Hepatocyte (in vitro differentiated cells): ENCODE data around the gene SERGEF.

Source experiments
- EZH2 ChIP-seq: fragments of 200-600 bp; sonication (generic); IDR thresholded peaks from 2 replicates; pipeline ENCODE4 v1.6.1; 2016; ENCODE audit warnings: antibody characterized with exemption, mild to moderate bottlenecking, borderline replicate concordance
- TF ChIP-seq, protein P1 (sequence below): fragments of 200-600 bp; sonication (generic); IDR thresholded peaks from 2 replicates; pipeline ENCODE4 v1.5.1; 2016; ENCODE audit warnings: antibody characterized with exemption, mild to moderate bottlenecking; ENCODE audit not compliant: poor library complexity

DNA sequence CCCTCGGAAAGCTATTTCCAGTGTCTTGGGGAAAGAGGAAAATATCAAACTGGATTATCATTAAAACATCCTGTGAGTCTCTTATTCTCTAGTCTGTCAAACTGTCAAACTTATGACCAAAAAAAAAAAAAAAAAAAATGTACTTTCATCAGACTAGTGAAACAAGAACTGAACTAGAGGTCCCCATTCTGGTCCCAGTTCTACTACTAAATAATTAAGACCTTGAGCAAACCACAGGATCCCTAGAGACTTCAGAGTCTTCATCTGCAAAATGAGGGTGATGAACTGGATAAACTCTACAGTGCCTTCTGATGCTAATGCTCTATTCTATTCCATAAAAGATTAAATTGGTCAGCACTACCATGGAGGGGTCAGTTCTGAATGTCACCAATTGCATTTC lies 105.8 kb downstream of the SERGEF start:
- TF ChIP-seq, protein P1, sequence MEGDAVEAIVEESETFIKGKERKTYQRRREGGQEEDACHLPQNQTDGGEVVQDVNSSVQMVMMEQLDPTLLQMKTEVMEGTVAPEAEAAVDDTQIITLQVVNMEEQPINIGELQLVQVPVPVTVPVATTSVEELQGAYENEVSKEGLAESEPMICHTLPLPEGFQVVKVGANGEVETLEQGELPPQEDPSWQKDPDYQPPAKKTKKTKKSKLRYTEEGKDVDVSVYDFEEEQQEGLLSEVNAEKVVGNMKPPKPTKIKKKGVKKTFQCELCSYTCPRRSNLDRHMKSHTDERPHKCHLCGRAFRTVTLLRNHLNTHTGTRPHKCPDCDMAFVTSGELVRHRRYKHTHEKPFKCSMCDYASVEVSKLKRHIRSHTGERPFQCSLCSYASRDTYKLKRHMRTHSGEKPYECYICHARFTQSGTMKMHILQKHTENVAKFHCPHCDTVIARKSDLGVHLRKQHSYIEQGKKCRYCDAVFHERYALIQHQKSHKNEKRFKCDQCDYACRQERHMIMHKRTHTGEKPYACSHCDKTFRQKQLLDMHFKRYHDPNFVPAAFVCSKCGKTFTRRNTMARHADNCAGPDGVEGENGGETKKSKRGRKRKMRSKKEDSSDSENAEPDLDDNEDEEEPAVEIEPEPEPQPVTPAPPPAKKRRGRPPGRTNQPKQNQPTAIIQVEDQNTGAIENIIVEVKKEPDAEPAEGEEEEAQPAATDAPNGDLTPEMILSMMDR: no peak
- TF ChIP-seq EZH2: no peak
